Measurements from ENCODE around the gene EML6. TPM values are rescaled to one million over a fixed set of nuclear protein-coding genes. Genes with fewer than 3 reads are reported as not detected.

The EML6 gene
- 1.1 and 6.2 TPM in 2 replicates for total RNA-seq (2014; rRNA removed; shearing (Covaris generic))
- 1.6 and 2.7 TPM in 2 replicates for polyA plus RNA-seq (2016; fragmentation: Nextera tagmentation; extraction: Ambion mirVana)
- long read RNA-seq, result 0 reads

DNA sequence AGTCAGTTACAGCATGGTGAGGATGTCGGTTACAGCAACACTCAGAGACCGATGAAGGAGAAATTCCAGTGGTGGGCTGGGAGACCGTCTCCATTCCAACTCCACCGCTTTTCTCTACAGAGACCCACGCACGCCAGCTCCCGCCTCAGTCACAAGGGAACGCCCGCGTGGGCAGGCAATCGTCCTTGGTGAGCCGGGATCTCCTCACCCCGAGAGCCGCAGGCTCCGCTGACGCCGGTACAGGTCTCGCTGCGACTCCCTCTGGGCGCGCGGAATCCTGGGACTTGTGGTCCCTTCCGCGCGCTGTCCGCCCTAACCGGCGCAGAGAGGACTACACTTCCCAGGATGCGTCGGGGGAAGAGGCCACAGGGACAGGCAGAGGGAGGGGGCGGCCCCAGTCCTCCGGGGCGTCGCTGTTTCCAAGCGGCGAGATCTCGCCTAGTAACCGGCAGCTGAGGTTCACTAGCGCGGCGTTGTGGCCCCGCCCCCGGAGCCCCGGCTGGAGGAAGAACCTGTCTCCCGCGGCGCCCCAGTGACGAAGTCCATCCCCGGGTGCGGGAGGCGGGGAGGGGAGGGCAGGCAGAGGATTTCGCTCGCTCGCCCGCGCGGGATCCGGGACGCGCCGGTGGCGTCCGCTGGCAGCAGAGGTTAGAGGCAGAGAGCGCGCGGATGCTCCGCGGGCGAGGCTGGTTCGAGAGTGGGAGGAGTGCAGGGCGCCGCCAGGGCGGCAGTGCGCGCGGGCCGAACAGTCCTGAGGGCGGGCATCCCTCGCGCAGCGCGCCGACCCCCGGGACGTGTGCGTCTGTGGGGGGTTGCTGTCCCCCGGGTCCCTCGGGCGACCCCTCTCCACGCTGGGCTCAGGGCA, at the start of gene EML6:
Gene EML6, plus strand, starts transcription at position 532 of the 865 bp plus-strand sequence. CDS start 1,400 bp downstream, outside the sequence.
- ATAC-seq (peak; percentile 96), DNase-seq (ENCODE audit: low spot score) (peak; percentile 100)
- peak within 1 kb of the TSS; percentile 81 for H3K4me3 ChIP-seq
- H3F3A ChIP-seq (replicated peaks; ENCODE audit: low read depth), result peaks cover 3% of the 10 kb centered on the region; the same call in 1 of the 2 replicates
- peak within 1 kb of the TSS; percentile 71; the same call in 1 of the 2 replicates for H3K27ac Mint-ChIP-seq
- TF ChIP-seq CREB1 (CRISPR knock-in tag; IDR thresholded peaks at IDR 0.05; ENCODE audit: low read depth), result peak; percentile 65
- TF ChIP-seq, protein P1, sequence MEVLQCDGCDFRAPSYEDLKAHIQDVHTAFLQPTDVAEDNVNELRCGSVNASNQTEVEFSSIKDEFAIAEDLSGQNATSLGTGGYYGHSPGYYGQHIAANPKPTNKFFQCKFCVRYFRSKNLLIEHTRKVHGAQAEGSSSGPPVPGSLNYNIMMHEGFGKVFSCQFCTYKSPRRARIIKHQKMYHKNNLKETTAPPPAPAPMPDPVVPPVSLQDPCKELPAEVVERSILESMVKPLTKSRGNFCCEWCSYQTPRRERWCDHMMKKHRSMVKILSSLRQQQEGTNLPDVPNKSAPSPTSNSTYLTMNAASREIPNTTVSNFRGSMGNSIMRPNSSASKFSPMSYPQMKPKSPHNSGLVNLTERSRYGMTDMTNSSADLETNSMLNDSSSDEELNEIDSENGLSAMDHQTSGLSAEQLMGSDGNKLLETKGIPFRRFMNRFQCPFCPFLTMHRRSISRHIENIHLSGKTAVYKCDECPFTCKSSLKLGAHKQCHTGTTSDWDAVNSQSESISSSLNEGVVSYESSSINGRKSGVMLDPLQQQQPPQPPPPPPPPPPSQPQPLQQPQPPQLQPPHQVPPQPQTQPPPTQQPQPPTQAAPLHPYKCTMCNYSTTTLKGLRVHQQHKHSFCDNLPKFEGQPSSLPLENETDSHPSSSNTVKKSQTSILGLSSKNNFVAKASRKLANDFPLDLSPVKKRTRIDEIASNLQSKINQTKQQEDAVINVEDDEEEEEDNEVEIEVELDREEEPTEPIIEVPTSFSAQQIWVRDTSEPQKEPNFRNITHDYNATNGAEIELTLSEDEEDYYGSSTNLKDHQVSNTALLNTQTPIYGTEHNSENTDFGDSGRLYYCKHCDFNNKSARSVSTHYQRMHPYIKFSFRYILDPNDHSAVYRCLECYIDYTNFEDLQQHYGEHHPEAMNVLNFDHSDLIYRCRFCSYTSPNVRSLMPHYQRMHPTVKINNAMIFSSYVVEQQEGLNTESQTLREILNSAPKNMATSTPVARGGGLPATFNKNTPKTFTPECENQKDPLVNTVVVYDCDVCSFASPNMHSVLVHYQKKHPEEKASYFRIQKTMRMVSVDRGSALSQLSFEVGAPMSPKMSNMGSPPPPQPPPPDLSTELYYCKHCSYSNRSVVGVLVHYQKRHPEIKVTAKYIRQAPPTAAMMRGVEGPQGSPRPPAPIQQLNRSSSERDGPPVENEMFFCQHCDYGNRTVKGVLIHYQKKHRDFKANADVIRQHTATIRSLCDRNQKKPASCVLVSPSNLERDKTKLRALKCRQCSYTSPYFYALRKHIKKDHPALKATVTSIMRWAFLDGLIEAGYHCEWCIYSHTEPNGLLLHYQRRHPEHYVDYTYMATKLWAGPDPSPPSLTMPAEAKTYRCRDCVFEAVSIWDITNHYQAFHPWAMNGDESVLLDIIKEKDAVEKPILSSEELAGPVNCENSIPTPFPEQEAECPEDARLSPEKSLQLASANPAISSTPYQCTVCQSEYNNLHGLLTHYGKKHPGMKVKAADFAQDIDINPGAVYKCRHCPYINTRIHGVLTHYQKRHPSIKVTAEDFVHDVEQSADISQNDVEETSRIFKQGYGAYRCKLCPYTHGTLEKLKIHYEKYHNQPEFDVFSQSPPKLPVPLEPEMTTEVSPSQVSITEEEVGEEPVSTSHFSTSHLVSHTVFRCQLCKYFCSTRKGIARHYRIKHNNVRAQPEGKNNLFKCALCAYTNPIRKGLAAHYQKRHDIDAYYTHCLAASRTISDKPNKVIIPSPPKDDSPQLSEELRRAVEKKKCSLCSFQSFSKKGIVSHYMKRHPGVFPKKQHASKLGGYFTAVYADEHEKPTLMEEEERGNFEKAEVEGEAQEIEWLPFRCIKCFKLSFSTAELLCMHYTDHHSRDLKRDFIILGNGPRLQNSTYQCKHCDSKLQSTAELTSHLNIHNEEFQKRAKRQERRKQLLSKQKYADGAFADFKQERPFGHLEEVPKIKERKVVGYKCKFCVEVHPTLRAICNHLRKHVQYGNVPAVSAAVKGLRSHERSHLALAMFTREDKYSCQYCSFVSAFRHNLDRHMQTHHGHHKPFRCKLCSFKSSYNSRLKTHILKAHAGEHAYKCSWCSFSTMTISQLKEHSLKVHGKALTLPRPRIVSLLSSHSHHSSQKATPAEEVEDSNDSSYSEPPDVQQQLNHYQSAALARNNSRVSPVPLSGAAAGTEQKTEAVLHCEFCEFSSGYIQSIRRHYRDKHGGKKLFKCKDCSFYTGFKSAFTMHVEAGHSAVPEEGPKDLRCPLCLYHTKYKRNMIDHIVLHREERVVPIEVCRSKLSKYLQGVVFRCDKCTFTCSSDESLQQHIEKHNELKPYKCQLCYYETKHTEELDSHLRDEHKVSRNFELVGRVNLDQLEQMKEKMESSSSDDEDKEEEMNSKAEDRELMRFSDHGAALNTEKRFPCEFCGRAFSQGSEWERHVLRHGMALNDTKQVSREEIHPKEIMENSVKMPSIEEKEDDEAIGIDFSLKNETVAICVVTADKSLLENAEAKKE (CRISPR knock-in tag; IDR thresholded peaks at IDR 0.05), result no peak
- no peak for TF ChIP-seq EZH2 (IDR thresholded peaks at IDR 0.05; ENCODE audit: low read depth, unreplicated experiment)
- no peak for TF ChIP-seq NANOG (IDR thresholded peaks at IDR 0.05; ENCODE audit: borderline replicate concordance)
- TF ChIP-seq, protein P2, sequence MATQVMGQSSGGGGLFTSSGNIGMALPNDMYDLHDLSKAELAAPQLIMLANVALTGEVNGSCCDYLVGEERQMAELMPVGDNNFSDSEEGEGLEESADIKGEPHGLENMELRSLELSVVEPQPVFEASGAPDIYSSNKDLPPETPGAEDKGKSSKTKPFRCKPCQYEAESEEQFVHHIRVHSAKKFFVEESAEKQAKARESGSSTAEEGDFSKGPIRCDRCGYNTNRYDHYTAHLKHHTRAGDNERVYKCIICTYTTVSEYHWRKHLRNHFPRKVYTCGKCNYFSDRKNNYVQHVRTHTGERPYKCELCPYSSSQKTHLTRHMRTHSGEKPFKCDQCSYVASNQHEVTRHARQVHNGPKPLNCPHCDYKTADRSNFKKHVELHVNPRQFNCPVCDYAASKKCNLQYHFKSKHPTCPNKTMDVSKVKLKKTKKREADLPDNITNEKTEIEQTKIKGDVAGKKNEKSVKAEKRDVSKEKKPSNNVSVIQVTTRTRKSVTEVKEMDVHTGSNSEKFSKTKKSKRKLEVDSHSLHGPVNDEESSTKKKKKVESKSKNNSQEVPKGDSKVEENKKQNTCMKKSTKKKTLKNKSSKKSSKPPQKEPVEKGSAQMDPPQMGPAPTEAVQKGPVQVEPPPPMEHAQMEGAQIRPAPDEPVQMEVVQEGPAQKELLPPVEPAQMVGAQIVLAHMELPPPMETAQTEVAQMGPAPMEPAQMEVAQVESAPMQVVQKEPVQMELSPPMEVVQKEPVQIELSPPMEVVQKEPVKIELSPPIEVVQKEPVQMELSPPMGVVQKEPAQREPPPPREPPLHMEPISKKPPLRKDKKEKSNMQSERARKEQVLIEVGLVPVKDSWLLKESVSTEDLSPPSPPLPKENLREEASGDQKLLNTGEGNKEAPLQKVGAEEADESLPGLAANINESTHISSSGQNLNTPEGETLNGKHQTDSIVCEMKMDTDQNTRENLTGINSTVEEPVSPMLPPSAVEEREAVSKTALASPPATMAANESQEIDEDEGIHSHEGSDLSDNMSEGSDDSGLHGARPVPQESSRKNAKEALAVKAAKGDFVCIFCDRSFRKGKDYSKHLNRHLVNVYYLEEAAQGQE (IDR thresholded peaks at IDR 0.05; ENCODE audit: unreplicated experiment), result no peak
- no peak for TF ChIP-seq JUNB (IDR thresholded peaks at IDR 0.05; ENCODE audit: unreplicated experiment)
- no peak for TF ChIP-seq EZH2phosphoT487 (IDR thresholded peaks at IDR 0.05; ENCODE audit: unreplicated experiment)
- TF ChIP-seq, protein P3, sequence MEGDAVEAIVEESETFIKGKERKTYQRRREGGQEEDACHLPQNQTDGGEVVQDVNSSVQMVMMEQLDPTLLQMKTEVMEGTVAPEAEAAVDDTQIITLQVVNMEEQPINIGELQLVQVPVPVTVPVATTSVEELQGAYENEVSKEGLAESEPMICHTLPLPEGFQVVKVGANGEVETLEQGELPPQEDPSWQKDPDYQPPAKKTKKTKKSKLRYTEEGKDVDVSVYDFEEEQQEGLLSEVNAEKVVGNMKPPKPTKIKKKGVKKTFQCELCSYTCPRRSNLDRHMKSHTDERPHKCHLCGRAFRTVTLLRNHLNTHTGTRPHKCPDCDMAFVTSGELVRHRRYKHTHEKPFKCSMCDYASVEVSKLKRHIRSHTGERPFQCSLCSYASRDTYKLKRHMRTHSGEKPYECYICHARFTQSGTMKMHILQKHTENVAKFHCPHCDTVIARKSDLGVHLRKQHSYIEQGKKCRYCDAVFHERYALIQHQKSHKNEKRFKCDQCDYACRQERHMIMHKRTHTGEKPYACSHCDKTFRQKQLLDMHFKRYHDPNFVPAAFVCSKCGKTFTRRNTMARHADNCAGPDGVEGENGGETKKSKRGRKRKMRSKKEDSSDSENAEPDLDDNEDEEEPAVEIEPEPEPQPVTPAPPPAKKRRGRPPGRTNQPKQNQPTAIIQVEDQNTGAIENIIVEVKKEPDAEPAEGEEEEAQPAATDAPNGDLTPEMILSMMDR (conservative IDR thresholded peaks at IDR 0.05; ENCODE audit: low read depth in 2 of 2), result peak in 1 of 2 experiments; percentile 23; a peak in 2 of 4 replicates
- peak; percentile 89 for TF ChIP-seq POLR2AphosphoS5 (IDR thresholded peaks at IDR 0.05; ENCODE audit: low read depth)
- TF ChIP-seq, protein P4, sequence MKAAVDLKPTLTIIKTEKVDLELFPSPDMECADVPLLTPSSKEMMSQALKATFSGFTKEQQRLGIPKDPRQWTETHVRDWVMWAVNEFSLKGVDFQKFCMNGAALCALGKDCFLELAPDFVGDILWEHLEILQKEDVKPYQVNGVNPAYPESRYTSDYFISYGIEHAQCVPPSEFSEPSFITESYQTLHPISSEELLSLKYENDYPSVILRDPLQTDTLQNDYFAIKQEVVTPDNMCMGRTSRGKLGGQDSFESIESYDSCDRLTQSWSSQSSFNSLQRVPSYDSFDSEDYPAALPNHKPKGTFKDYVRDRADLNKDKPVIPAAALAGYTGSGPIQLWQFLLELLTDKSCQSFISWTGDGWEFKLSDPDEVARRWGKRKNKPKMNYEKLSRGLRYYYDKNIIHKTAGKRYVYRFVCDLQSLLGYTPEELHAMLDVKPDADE (IDR thresholded peaks at IDR 0.05), result peak; percentile 92
- TF ChIP-seq STAT1 (IDR thresholded peaks at IDR 0.05; ENCODE audit: unreplicated experiment), result no peak
- no peak for TF ChIP-seq ZNF114 (CRISPR knock-in tag; IDR thresholded peaks at IDR 0.05)
- no peak for TF ChIP-seq ZNF331 (CRISPR knock-in tag; IDR thresholded peaks at IDR 0.05; ENCODE audit: low read depth)
- peaks cover 36% of the 10 kb centered on the region for H3K27me3 Mint-ChIP-seq (ENCODE audit: insufficient read depth, low read depth, poor library complexity)
- no peaks in the 10 kb centered on the region; the same call in 1 of the 2 replicates for H4K20me1 ChIP-seq (replicated peaks; ENCODE audit: insufficient read depth)
- no peaks in the 10 kb centered on the region for H3K79me2 ChIP-seq (replicated peaks; ENCODE audit: insufficient read depth)
- H3K4me1 Mint-ChIP-seq, result peaks cover 6% of the 10 kb centered on the region
- peaks cover 6% of the 10 kb centered on the region for H3K4me1 ChIP-seq (ENCODE audit: insufficient read depth)
- peak within 1 kb of the TSS; percentile 82 for H3K4me3 Mint-ChIP-seq
- no peaks in the 10 kb centered on the region for H3K36me3 ChIP-seq (ENCODE audit: insufficient read depth)
- no peaks in the 10 kb centered on the region for H3K9me3 Mint-ChIP-seq
- H3K9me2 ChIP-seq (ENCODE audit: insufficient read depth), result no peaks in the 10 kb centered on the region
- H3K4me2 ChIP-seq, result peak within 1 kb of the TSS; percentile 100
- no peaks in the 10 kb centered on the region; the same call in 2 of the 3 replicates for H3K36me3 Mint-ChIP-seq (ENCODE audit: low read depth)
- H3K27ac ChIP-seq (ENCODE audit: low read depth), result no peak within 1 kb of the TSS
- peaks cover 41% of the 10 kb centered on the region for H3K27me3 ChIP-seq (ENCODE audit: insufficient read depth)
- peak within 1 kb of the TSS; percentile 99 for H2AFZ ChIP-seq

Measured in GM23338 (cell line).